Stomach (tissue), 9 donors: ENCODE measurements around the gene TNFSF13. TPM values are rescaled to one million over a fixed set of nuclear protein-coding genes. Genes with fewer than 3 reads are reported as not detected.

Experiments used
- DNase-seq, 2 donors: peaks; one replicate each; pipeline versions ENCODE4 v3.0.0 to v3.0.0-alpha.2; 2013 to 2019
- H3K27ac ChIP-seq, 5 donors: fragments of 200-600 bp in 4 of 5; sonication (generic) in 4 of 5; one replicate each; pipeline ENCODE4 v1.5.1; 2013 to 2019; ENCODE audit warnings: mild to moderate bottlenecking in 1 of 5, moderate library complexity in 1 of 5
- H3K27me3 ChIP-seq, 3 donors: fragments of 200-600 bp; sonication (generic); one replicate each; pipeline ENCODE4 v1.5.1; 2017 to 2019; ENCODE audit warnings: mixed run types in 1 of 3
- H3K36me3 ChIP-seq, 4 donors: fragments of 200-600 bp; sonication (generic); 1 replicate in 3 of 4; 2 replicates in 1 of 4; pipeline ENCODE4 v1.5.1; 2016 to 2019
- H3K4me1 ChIP-seq, 4 donors: fragments of 200-600 bp; sonication (generic); one replicate each; pipeline ENCODE4 v1.5.1; 2016 to 2019
- H3K4me3 ChIP-seq, 4 donors: fragments of 200-600 bp; sonication (generic) in 3 of 4; one replicate each; pipeline ENCODE4 v1.5.1; 2016 to 2019; ENCODE audit warnings: mild to moderate bottlenecking in 1 of 4
- H3K9me3 ChIP-seq, 4 donors: fragments of 200-600 bp; sonication (generic); one replicate each; pipeline ENCODE4 v1.5.1; 2016 to 2019
- EP300 ChIP-seq: sonication (generic); formaldehyde crosslinking; IDR thresholded peaks from one replicate; pipeline ENCODE4 v1.6.1; 2017; ENCODE audit warnings: antibody characterized with exemption
- POLR2A ChIP-seq, 4 donors: fragments of 450-650 bp; IDR thresholded peaks; one replicate each; pipeline ENCODE4 v1.6.1; 2016; ENCODE audit warnings: antibody characterized with exemption in 4 of 4, control low read depth in 2 of 4, mild to moderate bottlenecking in 1 of 4, moderate library complexity in 1 of 4
- POLR2AphosphoS5 ChIP-seq, 3 donors: sonication (generic); formaldehyde crosslinking; IDR thresholded peaks; one replicate each; pipeline ENCODE4 v1.6.1; 2016; ENCODE audit warnings: antibody characterized with exemption in 3 of 3
- WGBS, 5 donors: extraction: QIAGEN DNeasy Blood & Tissue Kit in 3 of 5; methylation state at CpG; one replicate each; pipeline versions ENCODE4 v1.1.5 to v1.1.7; 2013 to 2018; 5-methylcytosine and 5-hydroxymethylcytosine counted together
- intact Hi-C: fragments of 100-400 bp; cut with DNase I; formaldehyde crosslinking; loops from one replicate; pipeline ENCODE4 v1.15.1; 2023; ENCODE audit warnings: low total_unique reads
- polyA plus RNA-seq, 3 donors: library from polyadenylated mRNA; stranded (reverse); fragments of 200-250 nt; gene quantifications; one replicate each; pipeline ENCODE4 v1.2.3, GENCODE V29; 2013
- total RNA-seq, 5 donors: library from RNA; depleted of rRNA; stranded (reverse); fragments of >200 nt; gene quantifications; one replicate each; pipeline versions ENCODE4 v1.1.0 to v1.2.3, GENCODE V29; 2014 to 2016
- TF ChIP-seq, protein P1 (sequence below), 7 experiments: fragments of 450-650 bp in 4 of 7; fragments of 200-600 bp in 3 of 7; sonication (generic) in 3 of 7; IDR thresholded peaks; one replicate each; pipeline ENCODE4 v1.5.1; 2016 to 2019; ENCODE audit warnings: antibody characterized with exemption in 7 of 7, control low read depth in 2 of 7, mild to moderate bottlenecking in 1 of 7
- donor health status: healthy with polysubstance abuse.
- donor health status: Bipolar disorder and iron deficiency.
- donor health status: healthy.

TNFSF13 gene
- total and polyA plus RNA-seq, 8 donors, result 15.6 to 55.4 (median 28.0) TPM

DNA sequence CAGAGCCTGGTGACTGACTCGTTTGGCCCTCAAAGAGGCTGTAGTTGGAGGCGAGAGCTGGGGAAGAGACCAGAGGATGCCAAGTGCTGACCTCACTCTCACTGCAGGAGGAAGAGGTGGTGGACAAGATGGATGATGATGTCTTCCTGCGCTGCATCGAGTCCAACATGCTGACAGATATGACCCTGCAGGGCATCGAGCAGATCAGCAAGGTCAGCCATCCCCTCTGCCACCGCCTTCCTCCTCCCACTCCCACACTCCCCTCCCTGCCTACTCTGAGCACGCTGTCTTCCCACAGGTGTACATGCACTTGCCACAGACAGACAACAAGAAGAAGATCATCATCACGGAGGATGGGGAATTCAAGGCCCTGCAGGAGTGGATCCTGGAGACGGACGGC lies 47.4 kb upstream of the TNFSF13 start:
- no peak for DNase-seq
- H3K36me3 ChIP-seq, result peaks cover 78 to 85% (median 85%) of the 10 kb centered on the region in 4 donors
- no peak overlapping the region for H3K27ac ChIP-seq
- TF ChIP-seq, protein P1, sequence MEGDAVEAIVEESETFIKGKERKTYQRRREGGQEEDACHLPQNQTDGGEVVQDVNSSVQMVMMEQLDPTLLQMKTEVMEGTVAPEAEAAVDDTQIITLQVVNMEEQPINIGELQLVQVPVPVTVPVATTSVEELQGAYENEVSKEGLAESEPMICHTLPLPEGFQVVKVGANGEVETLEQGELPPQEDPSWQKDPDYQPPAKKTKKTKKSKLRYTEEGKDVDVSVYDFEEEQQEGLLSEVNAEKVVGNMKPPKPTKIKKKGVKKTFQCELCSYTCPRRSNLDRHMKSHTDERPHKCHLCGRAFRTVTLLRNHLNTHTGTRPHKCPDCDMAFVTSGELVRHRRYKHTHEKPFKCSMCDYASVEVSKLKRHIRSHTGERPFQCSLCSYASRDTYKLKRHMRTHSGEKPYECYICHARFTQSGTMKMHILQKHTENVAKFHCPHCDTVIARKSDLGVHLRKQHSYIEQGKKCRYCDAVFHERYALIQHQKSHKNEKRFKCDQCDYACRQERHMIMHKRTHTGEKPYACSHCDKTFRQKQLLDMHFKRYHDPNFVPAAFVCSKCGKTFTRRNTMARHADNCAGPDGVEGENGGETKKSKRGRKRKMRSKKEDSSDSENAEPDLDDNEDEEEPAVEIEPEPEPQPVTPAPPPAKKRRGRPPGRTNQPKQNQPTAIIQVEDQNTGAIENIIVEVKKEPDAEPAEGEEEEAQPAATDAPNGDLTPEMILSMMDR (IDR thresholded peaks at IDR 0.05), result no peak
- TF ChIP-seq POLR2A (IDR thresholded peaks at IDR 0.05) (no peak), POLR2AphosphoS5 (IDR thresholded peaks at IDR 0.05) (no peak), EP300 (no peak)
- 79 to 82% (median 80%) methylated on average over 10 of the region's 10 CpGs for WGBS, 5 donors
- no peak overlapping the region for H3K4me3 ChIP-seq
- no peaks in the 10 kb centered on the region for H3K27me3 ChIP-seq
- intact Hi-C loops, result loop anchor here (5.0 kb wide), 1 partner anchor 41 kb away; no protein-coding TSS in a partner anchor
- peaks cover 0 to 20% (median 4%) of the 10 kb centered on the region in 4 donors for H3K4me1 ChIP-seq
- no peaks in the 10 kb centered on the region for H3K9me3 ChIP-seq

- Histone ChIP-seq H3K27ac (no peak overlapping the region), H3K4me3 (no peak overlapping the region), H3K4me1 (peaks cover 0 to 21% (median 4%) of the 10 kb centered on the region in 4 donors), H3K9me3 (no peaks in the 10 kb centered on the region), H3K36me3 (peaks cover 69 to 75% (median 75%) of the 10 kb centered on the region in 4 donors), H3K27me3 (no peaks in the 10 kb centered on the region)
- intact Hi-C loops, result loop anchor here (5.0 kb wide), 1 partner anchor 40 kb away; no protein-coding TSS in a partner anchor
- no peak for DNase-seq
- no peak for TF ChIP-seq POLR2AphosphoS5 (IDR thresholded peaks at IDR 0.05)
- TF ChIP-seq POLR2A (IDR thresholded peaks at IDR 0.05), result no peak
- no peak for TF ChIP-seq EP300
- TF ChIP-seq, protein P1 (IDR thresholded peaks at IDR 0.05), result no peak
- WGBS, 5 donors, result 85 to 92% (median 90%) methylated on average over 6 to 15 of the region's 15 CpGs
Observed at GRCh38 chr17:7512105-7512504, 46.4 kb upstream of the TNFSF13 start.

- Histone ChIP-seq H3K27ac (no peak overlapping the region), H3K27me3 (no peaks in the 10 kb centered on the region), H3K9me3 (no peaks in the 10 kb centered on the region), H3K4me1 (peaks cover 0 to 21% (median 4%) of the 10 kb centered on the region in 4 donors), H3K36me3 (peaks cover 62 to 67% (median 66%) of the 10 kb centered on the region in 4 donors), H3K4me3 (no peak overlapping the region)
- intact Hi-C loops, result loop anchor here (5.0 kb wide), 1 partner anchor 39 kb away; no protein-coding TSS in a partner anchor
- DNase-seq, result no peak
- WGBS, 5 donors, result 89 to 93% (median 91%) methylated on average over 20 of the region's 20 CpGs
- TF ChIP-seq, protein P1 (IDR thresholded peaks at IDR 0.05), result no peak
- no peak for TF ChIP-seq POLR2AphosphoS5 (IDR thresholded peaks at IDR 0.05)
- no peak for TF ChIP-seq EP300
- no peak for TF ChIP-seq POLR2A (IDR thresholded peaks at IDR 0.05)
Observed at GRCh38 chr17:7512824-7513540, 45.6 kb upstream of the TNFSF13 start.

- intact Hi-C loops, result loop anchor here (5.0 kb wide), 1 partner anchor 38 kb away; no protein-coding TSS in a partner anchor
- no peaks in the 10 kb centered on the region for H3K9me3 ChIP-seq
- H3K27ac ChIP-seq, result no peak overlapping the region
- no peak overlapping the region for H3K4me3 ChIP-seq
- no peaks in the 10 kb centered on the region for H3K27me3 ChIP-seq
- peaks cover 0 to 21% (median 4%) of the 10 kb centered on the region in 4 donors for H3K4me1 ChIP-seq
- no peak for DNase-seq
- TF ChIP-seq EP300 (no peak), POLR2AphosphoS5 (IDR thresholded peaks at IDR 0.05) (no peak), POLR2A (IDR thresholded peaks at IDR 0.05) (no peak)
- TF ChIP-seq, protein P1 (IDR thresholded peaks at IDR 0.05), result no peak
- peaks cover 52 to 57% (median 57%) of the 10 kb centered on the region in 4 donors for H3K36me3 ChIP-seq
- 58 to 80% (median 73%) methylated on average over 17 of the region's 17 CpGs for WGBS, 5 donors
Observed at GRCh38 chr17:7513850-7514419, 44.6 kb upstream of the TNFSF13 start.
